Loucy (cell line): ENCODE results near the gene UFD1.

Source experiments
- EZH2phosphoT487 ChIP-seq: fragments of 200-600 bp; IDR thresholded peaks from 2 replicates; pipeline ENCODE4 v1.6.1; 2018; ENCODE audit warnings: antibody characterized with exemption, mild to moderate bottlenecking, moderate library complexity, borderline replicate concordance
- TF ChIP-seq, protein P1 (sequence below): fragments of 200-600 bp; sonication (generic); conservative IDR thresholded peaks from 2 replicates; pipeline ENCODE4 v1.5.1; 2014; ENCODE audit warnings: mild to moderate bottlenecking, antibody characterized with exemption, low read length

DNA sequence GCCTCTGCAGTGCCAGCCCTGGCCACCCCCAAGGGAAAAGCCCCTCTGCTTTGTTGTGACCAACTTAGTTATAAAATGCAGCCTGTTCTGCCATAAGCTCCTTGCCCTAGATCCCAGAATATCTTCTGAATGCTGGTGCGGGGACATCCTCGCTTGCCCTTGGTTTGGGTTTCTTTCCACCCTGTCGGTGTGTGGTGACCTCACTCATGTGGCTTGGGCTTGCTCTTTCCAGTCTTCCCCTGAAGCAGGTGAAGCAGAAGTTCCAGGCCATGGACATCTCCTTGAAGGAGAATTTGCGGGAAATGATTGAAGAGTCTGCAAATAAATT lies 28.5 kb upstream of the UFD1 start:
- TF ChIP-seq, protein P1, sequence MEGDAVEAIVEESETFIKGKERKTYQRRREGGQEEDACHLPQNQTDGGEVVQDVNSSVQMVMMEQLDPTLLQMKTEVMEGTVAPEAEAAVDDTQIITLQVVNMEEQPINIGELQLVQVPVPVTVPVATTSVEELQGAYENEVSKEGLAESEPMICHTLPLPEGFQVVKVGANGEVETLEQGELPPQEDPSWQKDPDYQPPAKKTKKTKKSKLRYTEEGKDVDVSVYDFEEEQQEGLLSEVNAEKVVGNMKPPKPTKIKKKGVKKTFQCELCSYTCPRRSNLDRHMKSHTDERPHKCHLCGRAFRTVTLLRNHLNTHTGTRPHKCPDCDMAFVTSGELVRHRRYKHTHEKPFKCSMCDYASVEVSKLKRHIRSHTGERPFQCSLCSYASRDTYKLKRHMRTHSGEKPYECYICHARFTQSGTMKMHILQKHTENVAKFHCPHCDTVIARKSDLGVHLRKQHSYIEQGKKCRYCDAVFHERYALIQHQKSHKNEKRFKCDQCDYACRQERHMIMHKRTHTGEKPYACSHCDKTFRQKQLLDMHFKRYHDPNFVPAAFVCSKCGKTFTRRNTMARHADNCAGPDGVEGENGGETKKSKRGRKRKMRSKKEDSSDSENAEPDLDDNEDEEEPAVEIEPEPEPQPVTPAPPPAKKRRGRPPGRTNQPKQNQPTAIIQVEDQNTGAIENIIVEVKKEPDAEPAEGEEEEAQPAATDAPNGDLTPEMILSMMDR = no peak
- no peak for TF ChIP-seq EZH2phosphoT487
